Fibroblast of pulmonary artery (primary cell): Measurements from ENCODE around the gene ST8SIA1.

ENCODE experiments used
- DNase-seq: peaks from one replicate; pipeline ENCODE4 v3.0.0-alpha.2; 2010; ENCODE audit warnings: low read depth
- H3K4me3 ChIP-seq: replicated peaks from 2 replicates; pipeline ENCODE4 v1.5.1; 2011; ENCODE audit warnings: low read depth, mild to moderate bottlenecking, control low read depth, low read length, moderate library complexity
- CTCF ChIP-seq: IDR thresholded peaks from 2 replicates; pipeline ENCODE4 v1.5.1; 2011; ENCODE audit warnings: mild to moderate bottlenecking, control low read depth, low read length, inconsistent platforms; ENCODE audit errors: missing control alignments

Gene ST8SIA1

GRCh38 chr12:22257100-22257499 lies 77.4 kb downstream of the ST8SIA1 start:
- TF ChIP-seq CTCF, result no peak
- DNase-seq, result no peak

DNA sequence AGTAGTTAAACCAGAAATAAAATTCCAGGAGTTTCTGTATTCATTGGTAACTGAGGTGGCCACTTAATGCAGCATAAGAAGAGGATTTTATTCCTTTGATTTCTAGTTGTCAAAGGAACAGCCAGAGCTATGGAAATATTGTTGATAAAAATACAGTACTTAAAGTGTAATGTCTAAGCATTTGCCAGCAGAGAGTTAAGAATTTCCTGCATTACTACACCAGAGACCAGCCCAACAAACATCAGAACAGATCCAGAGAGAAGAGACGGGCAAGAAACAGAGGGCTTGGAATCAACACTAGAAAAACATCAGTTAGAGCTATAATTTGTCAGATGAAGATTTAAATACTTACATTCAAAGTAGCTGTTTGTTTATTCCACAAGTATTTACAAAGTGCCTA lies 77.9 kb downstream of the ST8SIA1 start:
- DNase-seq, result peak; percentile 25
- TF ChIP-seq CTCF, result no peak

More at GRCh38 chr12:22257100-22257499, 77.4 kb downstream of the ST8SIA1 start:
- H3K4me3 ChIP-seq, result no peak overlapping the region

GRCh38 chr12:22256041-22256441 lies 78.5 kb downstream of the ST8SIA1 start:
- H3K4me3 ChIP-seq, result no peak overlapping the region
- DNase-seq, result peak; percentile 36
- no peak for TF ChIP-seq CTCF

More for the DNA sequence above, 77.9 kb downstream of the ST8SIA1 start:
- no peak overlapping the region for H3K4me3 ChIP-seq

GRCh38 chr12:22255097-22255496 lies 79.4 kb downstream of the ST8SIA1 start:
- TF ChIP-seq CTCF, result no peak
- DNase-seq, result no peak
- no peak overlapping the region for H3K4me3 ChIP-seq

GRCh38 chr12:22254478-22254877 lies 80.0 kb downstream of the ST8SIA1 start:
- H3K4me3 ChIP-seq, result no peak overlapping the region
- DNase-seq, result no peak
- no peak for TF ChIP-seq CTCF

DNA sequence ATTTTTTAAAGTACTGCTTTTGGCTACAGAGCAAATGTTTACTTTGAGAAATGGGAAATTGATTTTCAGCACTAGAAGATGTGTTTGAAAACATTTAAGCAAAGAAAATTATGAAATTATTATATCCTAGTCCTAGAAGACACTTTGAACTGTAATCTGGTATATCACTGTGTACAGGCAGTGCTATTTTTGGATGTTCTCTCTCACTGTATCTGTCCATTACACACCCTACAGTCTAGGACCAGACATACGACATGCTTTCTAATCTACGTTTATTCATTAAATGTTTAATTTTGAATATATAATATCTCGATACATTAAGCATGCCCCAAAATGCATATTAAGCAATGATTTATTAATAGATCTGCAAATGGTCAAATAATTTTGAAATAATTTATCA lies 82.5 kb downstream of the ST8SIA1 start:
- no peak for DNase-seq
- no peak for TF ChIP-seq CTCF
- no peak overlapping the region for H3K4me3 ChIP-seq

- DNase-seq, result no peak
These were observed 83.7 kb downstream of the ST8SIA1 start for GRCh38 chr12:22250762-22251161.

More at GRCh38 chr12:22250762-22251161, 83.7 kb downstream of the ST8SIA1 start:
- no peak for TF ChIP-seq CTCF
- no peak overlapping the region for H3K4me3 ChIP-seq
